Erythroblast (primary cell): Measurements from ENCODE around the gene PRDM8.

Source experiments
- GATA1 ChIP-seq: IDR thresholded peaks from 2 replicates; pipeline ENCODE4 v1.6.1; 2011; ENCODE audit warnings: low read depth, mild to moderate bottlenecking, control low read depth, low read length, moderate library complexity
- POLR2A ChIP-seq: IDR thresholded peaks from 2 replicates; pipeline ENCODE4 v1.6.1; 2011; ENCODE audit warnings: mild to moderate bottlenecking, low read length

GRCh38 chr4:80197601-80198440 lies 518 bp downstream of the PRDM8 start:
- TF ChIP-seq POLR2A (no peak), GATA1 (no peak)
